PFSK-1 (cell line): ENCODE data around the gene RASAL2.

ENCODE experiments used
- FOXP2 ChIP-seq: optimal IDR thresholded peaks from 2 replicates; pipeline ENCODE3; 2011; ENCODE audit warnings: borderline replicate concordance, control low read depth, inconsistent platforms; ENCODE audit not compliant: insufficient read depth; ENCODE audit errors: extremely low read length, extremely low read depth
- POLR2AphosphoS5 ChIP-seq: IDR thresholded peaks from 2 replicates; pipeline ENCODE4 v1.6.1; 2012; ENCODE audit warnings: low read depth, mild to moderate bottlenecking, control low read depth, low read length, moderate library complexity
- SIN3A ChIP-seq: IDR thresholded peaks from 2 replicates; pipeline ENCODE4 v1.6.1; 2012; ENCODE audit warnings: mild to moderate bottlenecking, low read length, moderate library complexity, borderline replicate concordance; ENCODE audit not compliant: insufficient read depth
- TAF1 ChIP-seq: IDR thresholded peaks from 2 replicates; pipeline ENCODE4 v1.6.1; 2012; ENCODE audit warnings: low read length, control low read depth, borderline replicate concordance; ENCODE audit not compliant: insufficient read depth
- TF ChIP-seq, protein P1 (sequence below), 2 experiments: IDR thresholded peaks; 2 replicates each; pipeline versions ENCODE4 v1.6.1 to v1.8.0; 2011 to 2012; ENCODE audit warnings: low read depth in 2 of 2, low read length in 2 of 2, control low read depth in 1 of 2, inconsistent platforms in 1 of 2, mild to moderate bottlenecking in 1 of 2, moderate library complexity in 1 of 2; ENCODE audit not compliant: insufficient read depth in 1 of 2

The RASAL2 gene

DNA sequence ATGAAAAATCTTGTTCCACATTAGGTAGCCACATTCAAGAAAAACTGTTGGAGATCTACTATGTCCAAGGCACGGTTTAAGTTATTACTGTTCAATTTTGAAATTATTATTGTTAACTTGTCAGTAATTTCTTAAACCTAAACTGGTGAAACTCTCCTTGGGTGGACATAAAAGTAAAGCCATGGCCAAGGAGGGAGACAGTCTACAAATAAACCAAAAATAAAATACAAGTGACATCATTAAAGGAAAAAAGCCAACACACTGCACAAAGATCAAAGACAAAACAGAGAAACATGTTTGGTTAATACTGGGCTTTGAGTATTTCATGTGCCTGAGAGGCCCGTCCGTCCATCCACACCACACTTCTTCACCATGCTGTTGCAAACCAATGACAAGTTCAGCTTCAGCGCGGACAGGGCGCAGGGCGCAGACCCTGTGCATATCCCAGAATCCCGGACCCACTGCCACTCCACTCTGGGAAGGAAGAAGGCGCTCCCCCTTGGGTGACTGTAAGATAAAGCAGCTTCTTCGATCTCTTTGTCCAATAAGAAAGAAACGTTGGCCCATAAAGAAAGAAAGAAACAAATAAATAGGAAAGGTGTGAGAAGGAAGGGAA is 918 bp upstream of the RASAL2 start:
- TF ChIP-seq POLR2AphosphoS5 (no peak), FOXP2 (no peak), SIN3A (no peak), TAF1 (no peak)
- TF ChIP-seq, protein P1, sequence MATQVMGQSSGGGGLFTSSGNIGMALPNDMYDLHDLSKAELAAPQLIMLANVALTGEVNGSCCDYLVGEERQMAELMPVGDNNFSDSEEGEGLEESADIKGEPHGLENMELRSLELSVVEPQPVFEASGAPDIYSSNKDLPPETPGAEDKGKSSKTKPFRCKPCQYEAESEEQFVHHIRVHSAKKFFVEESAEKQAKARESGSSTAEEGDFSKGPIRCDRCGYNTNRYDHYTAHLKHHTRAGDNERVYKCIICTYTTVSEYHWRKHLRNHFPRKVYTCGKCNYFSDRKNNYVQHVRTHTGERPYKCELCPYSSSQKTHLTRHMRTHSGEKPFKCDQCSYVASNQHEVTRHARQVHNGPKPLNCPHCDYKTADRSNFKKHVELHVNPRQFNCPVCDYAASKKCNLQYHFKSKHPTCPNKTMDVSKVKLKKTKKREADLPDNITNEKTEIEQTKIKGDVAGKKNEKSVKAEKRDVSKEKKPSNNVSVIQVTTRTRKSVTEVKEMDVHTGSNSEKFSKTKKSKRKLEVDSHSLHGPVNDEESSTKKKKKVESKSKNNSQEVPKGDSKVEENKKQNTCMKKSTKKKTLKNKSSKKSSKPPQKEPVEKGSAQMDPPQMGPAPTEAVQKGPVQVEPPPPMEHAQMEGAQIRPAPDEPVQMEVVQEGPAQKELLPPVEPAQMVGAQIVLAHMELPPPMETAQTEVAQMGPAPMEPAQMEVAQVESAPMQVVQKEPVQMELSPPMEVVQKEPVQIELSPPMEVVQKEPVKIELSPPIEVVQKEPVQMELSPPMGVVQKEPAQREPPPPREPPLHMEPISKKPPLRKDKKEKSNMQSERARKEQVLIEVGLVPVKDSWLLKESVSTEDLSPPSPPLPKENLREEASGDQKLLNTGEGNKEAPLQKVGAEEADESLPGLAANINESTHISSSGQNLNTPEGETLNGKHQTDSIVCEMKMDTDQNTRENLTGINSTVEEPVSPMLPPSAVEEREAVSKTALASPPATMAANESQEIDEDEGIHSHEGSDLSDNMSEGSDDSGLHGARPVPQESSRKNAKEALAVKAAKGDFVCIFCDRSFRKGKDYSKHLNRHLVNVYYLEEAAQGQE (IDR thresholded peaks at IDR 0.05; ENCODE audit: insufficient read depth in 1 of 2, low read depth in 2 of 2, low read length in 2 of 2) = no peak

DNA sequence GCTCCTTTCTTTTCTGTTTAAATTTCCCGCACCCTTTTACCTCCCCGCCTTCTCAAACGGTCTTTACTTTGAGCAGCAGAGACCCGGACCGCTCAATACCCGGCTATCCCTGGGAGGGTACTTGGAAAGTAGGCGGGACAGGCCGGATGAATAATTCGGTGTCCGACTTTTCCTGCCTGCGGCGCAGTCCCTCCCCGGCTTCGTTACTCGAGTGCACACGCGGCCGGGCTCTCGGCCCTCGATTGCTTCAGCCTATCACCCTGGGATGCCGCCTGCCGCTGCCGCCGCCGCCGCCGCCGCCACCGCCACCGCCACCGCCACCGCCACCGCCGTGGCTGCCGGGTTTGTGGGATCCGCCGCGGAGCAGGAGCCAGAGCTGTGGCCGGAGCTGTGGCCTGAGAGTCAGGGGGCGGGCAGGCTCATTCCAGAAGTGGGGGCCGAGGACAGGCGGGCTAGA is 382 bp upstream of the RASAL2 start:
- TF ChIP-seq SIN3A = no peak
- peak; percentile 77 for TF ChIP-seq FOXP2
- TF ChIP-seq, protein P1 (IDR thresholded peaks at IDR 0.05; ENCODE audit: insufficient read depth in 1 of 2, low read depth in 2 of 2, low read length in 2 of 2) = no peak
- TF ChIP-seq POLR2AphosphoS5 = no peak; the same call in 1 of the 2 replicates
- no peak for TF ChIP-seq TAF1

DNA sequence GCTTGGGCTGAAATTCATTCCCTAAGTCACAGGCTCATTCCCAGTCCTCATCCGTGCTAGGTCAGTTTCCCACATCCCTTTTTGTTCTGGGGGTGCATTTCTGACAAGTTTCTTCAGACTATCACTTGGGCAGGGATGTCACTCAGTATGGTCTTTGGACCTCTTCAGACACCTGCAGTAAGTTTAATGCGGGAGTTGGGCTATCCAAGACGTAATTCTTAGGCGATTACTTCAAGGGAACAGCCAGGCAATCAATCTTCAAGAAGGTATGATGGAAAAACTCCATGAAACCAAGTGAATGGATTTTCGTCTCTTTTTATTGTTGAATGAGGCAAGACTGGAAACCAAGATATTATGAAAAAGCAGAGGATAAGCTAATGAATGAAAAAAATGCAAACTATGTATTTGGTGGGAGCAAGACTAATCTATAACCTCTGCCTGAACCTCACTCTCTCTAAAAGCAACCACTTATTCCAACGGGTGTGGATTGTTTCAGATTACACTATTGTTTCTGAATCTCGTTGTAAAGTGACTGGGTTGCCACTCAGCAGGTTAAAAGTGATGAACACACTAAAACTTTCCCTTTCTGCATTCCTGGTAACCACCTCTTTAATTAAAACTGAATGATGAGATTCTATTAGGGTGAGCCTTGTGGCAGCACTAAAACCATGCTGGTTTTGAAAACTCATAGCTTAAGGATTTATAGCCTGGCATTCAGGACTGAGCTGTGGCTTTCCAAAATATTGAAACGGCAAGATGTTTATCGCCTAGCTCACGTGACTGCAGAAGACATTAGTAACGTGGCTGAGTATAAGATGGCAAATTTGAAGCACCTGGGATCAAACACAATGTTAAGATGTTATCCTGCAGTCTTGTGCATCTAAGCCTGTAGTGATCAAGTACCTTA is 1.1 kb downstream of the RASAL2 start:
- TF ChIP-seq POLR2AphosphoS5 = no peak
- TF ChIP-seq, protein P1 (IDR thresholded peaks at IDR 0.05; ENCODE audit: insufficient read depth in 1 of 2, low read depth in 2 of 2, low read length in 2 of 2) = no peak
- TF ChIP-seq SIN3A = no peak
- TF ChIP-seq TAF1 = no peak
- no peak for TF ChIP-seq FOXP2

DNA sequence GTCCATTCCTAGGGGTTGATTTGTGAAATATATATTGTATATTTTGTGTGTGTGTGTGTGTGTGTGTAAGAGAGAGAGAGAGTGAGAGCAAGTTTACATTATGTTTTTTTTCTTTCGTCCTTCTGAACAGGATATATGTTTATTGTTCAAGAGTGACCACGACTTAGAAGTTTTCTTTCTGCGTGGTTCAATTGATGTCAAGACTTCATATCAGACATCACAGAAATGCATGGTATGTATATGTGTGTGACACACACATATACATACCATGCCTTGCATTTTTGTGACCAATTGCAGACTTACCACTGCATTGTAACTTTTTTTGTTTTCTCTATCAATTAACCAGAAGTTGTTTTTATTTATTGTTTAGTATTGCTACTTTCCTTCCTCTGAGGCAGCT is 2.5 kb downstream of the RASAL2 start:
- TF ChIP-seq, protein P1 (IDR thresholded peaks at IDR 0.05; ENCODE audit: insufficient read depth in 1 of 2, low read depth in 2 of 2, low read length in 2 of 2) = no peak
- TF ChIP-seq TAF1 (no peak), POLR2AphosphoS5 (no peak), FOXP2 (no peak), SIN3A (no peak)

DNA sequence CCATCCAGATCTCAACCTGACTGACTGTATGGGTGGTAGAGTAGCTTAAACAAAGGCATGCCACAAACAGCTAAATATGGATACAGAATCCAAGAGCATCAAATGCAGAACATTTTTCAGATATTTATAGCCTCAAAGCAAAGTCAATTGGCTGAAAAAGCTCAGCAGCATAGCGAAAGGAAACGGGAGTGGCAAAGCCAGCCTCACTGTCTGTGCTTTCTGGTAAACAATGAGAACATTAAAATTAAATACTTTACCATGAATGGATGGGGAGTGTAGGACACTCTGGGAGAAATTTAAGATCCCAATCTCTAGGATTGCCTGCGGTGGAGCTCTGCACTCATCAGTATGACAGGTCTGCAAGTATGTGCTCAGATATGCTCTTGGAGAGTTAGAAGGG is 4.4 kb downstream of the RASAL2 start:
- TF ChIP-seq TAF1 (no peak), POLR2AphosphoS5 (no peak), FOXP2 (no peak), SIN3A (no peak)
- TF ChIP-seq, protein P1 (IDR thresholded peaks at IDR 0.05; ENCODE audit: insufficient read depth in 1 of 2, low read depth in 2 of 2, low read length in 2 of 2) = no peak
